Measurements from ENCODE around the gene KCNA10. TPM values are rescaled to one million over a fixed set of nuclear protein-coding genes. Genes with fewer than 3 reads are reported as not detected.

The KCNA10 gene
- total RNA-seq, 1 donor, result not detected

- H3K4me3 ChIP-seq (ENCODE audit: low read depth, low read length), result no peak overlapping the region
- DNase-seq (ENCODE audit: low read depth), result no peak
- no peak for TF ChIP-seq CTCF (IDR thresholded peaks at IDR 0.05; ENCODE audit: insufficient read depth, low read length)
Measured at GRCh38 chr1:110547017-110547416, 28.0 kb upstream of the KCNA10 start.

- H3K4me3 ChIP-seq (ENCODE audit: low read depth, low read length), result no peak overlapping the region
- TF ChIP-seq CTCF (IDR thresholded peaks at IDR 0.05; ENCODE audit: insufficient read depth, low read length), result no peak
- no peak for DNase-seq (ENCODE audit: low read depth)
Measured at GRCh38 chr1:110545492-110545891, 26.5 kb upstream of the KCNA10 start.

- no peak overlapping the region for H3K4me3 ChIP-seq (ENCODE audit: low read depth, low read length)
- DNase-seq (ENCODE audit: low read depth), result no peak
- TF ChIP-seq CTCF (IDR thresholded peaks at IDR 0.05; ENCODE audit: insufficient read depth, low read length), result no peak
Measured at GRCh38 chr1:110544753-110545152, 25.8 kb upstream of the KCNA10 start.

GRCh38 chr1:110542725-110543124, 23.8 kb upstream of the KCNA10 start:
- H3K4me3 ChIP-seq (ENCODE audit: low read depth, low read length), result no peak overlapping the region
- no peak for TF ChIP-seq CTCF (IDR thresholded peaks at IDR 0.05; ENCODE audit: insufficient read depth, low read length)
- peak; percentile 62 for DNase-seq (ENCODE audit: low read depth)

GRCh38 chr1:110541906-110542395, 23.0 kb upstream of the KCNA10 start:
- DNase-seq (ENCODE audit: low read depth), result no peak
- no peak overlapping the region for H3K4me3 ChIP-seq (ENCODE audit: low read depth, low read length)
- no peak for TF ChIP-seq CTCF (IDR thresholded peaks at IDR 0.05; ENCODE audit: insufficient read depth, low read length)

- DNase-seq (ENCODE audit: low read depth), result no peak
- no peak for TF ChIP-seq CTCF (IDR thresholded peaks at IDR 0.05; ENCODE audit: insufficient read depth, low read length)
- H3K4me3 ChIP-seq (ENCODE audit: low read depth, low read length), result no peak overlapping the region
Measured at GRCh38 chr1:110540891-110541685, 22.1 kb upstream of the KCNA10 start.

Measured in fibroblast of the aortic adventitia (primary cell).